GM18507 (cell line): ENCODE data around the gene ZDHHC1.
"Not testable (repeated sequence)": the region's sequence is repeated elsewhere in the genome, so short reads cannot be mapped to it uniquely, and the experiment has no call there.

Source experiments
- DNase-seq: peaks from one replicate; pipeline ENCODE4 v3.0.0; 2011; ENCODE audit warnings: low read depth; ENCODE audit not compliant: insufficient read length; ENCODE audit errors: extremely low spot score
- FAIRE-seq: peaks from 2 replicates; lab custom pipeline; 2011; peaks lifted over from hg19 to GRCh38; lab: Jason Lieb, UNC

ZDHHC1 gene

GRCh38 chr16:67415421-67415820 is 856 bp downstream of the ZDHHC1 start:
- not testable (repeated sequence) for DNase-seq, FAIRE-seq

DNA sequence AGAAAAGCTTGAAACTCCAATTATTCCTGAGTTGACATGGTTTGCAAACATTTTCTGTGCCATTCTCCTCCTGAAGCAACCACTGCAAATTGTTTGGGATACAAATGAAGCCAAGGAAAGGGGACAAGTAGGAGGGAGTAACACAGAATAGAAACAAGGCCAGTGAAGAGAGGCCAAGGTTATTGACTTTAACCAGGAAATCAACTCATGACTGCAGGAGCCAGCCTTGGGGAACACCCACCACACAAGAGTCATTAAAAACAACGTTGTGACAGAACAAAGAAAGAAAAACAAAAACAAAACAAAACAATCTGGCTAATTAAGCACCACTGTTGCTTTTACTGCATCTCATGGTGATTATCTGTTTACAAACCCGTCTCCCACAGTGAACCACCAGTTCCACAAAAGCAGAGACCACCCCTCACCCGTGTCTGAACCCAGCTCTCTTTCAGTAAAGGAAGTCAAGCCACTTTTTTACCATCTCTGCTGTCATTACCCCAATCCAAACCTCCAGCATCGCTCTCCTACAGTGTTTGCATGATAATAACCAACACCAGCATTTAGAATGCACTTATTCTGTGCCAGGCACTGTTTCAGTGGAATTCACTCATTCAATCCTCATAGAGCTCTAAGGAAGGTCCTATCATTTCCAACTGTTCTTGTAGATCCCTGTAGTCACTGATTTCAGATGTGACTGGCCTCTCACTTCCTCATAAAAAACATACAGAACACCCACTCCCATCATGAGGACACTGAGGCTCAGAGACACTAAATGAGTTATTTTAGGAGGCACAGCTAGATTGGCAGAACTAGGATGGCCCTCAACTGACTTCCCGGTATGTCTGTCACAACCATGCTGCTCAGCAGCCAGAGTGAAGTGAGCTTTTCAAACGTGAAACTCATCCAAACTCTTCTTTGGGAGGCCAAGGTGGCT is 2.0 kb downstream of the ZDHHC1 start:
- FAIRE-seq = no peak
- DNase-seq = no peak

DNA sequence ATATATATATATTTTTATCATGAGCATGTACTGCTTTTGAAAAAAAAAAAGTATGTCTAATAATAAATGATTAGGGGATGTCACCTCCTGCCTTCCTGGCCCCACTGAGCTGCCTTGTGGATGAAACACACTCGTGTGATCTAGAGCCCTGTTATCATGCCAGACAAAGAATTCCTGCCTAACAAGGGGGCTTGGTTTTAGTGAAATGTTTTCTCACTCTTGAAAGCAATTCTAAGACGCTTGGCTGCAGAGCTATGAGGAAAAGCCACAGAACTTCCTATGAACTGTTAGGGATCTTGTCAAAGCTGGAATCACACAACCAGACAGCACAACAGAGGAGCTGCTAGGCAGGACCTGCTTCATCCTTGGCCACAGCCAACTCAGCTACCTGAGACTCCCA is 4.0 kb downstream of the ZDHHC1 start:
- FAIRE-seq (no peak), DNase-seq (no peak)

- FAIRE-seq = no peak
Measured at GRCh38 chr16:67411339-67411738, 4.9 kb downstream of the ZDHHC1 start.

DNA sequence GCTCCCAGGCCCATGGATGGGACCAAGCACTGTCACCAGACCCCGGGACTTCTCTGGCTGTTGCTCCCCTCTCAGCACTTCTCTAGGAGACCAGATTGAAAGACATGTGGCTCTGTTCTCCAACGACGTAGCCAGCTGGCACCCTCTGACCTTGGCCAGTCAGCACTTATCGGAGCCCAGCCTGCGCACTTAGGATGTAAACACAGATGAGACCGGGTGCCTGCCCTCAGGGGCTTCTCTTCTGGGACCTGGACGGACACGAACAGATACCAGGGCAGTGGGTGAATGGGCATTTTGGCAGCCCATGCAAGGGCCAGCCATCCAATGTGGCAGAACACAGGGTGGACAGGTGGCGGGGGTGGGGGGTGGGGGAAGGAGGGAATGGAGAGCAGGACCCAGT is 6.6 kb downstream of the ZDHHC1 start:
- no peak for FAIRE-seq
- DNase-seq = no peak

More at GRCh38 chr16:67411339-67411738, 4.9 kb downstream of the ZDHHC1 start:
- no peak for DNase-seq

GRCh38 chr16:67407788-67408452 is 8.4 kb downstream of the ZDHHC1 start:
- DNase-seq = no peak
- no peak for FAIRE-seq

- no peak for DNase-seq
Measured at GRCh38 chr16:67407176-67407787, 9.0 kb downstream of the ZDHHC1 start.

GRCh38 chr16:67406111-67406971 is 9.9 kb downstream of the ZDHHC1 start:
- FAIRE-seq = no peak
- DNase-seq = no peak

More at GRCh38 chr16:67407176-67407787, 9.0 kb downstream of the ZDHHC1 start:
- FAIRE-seq = no peak

DNA sequence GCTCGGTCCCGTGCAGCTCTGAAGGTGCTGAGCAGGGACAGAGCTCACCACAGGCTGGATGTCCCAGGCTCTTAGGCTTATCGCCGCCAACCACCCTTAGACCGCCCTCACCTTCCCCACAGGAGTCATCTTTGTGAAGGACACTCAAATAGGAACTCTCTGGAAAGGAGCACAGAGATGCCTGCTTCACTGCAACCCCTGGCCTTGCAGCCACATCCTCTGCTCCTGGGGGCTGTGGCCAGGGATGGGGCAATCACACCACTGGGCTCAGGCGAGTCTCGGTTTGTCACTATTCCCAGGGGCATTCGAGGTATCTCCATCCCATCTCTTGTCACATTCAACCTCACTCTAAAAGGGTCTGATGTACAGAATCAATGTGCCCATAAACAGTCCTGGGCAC is 10.9 kb downstream of the ZDHHC1 start:
- FAIRE-seq (no peak), DNase-seq (no peak)

DNA sequence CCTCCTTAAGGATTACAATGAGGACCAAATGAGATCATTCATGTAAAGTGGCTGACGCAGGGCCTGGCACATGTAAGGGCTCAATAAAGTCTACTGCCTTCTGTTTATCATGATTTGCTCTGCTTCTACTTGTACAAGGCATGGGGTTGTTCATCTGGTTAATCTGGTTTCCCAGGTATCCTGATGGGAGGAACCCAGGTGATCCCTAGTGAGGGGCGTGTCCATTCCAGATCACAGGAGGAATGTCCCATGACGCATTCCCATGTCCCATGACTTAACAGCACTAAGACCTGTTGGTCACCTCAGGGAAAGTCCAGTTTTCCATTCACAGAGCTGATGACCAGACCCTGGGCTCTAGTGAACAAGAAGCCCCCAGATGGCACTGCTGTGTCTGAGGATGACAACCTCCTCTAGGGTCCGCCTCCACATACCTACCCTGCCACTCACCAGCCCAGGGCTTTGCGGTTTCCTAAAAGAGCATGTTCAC is 11.5 kb downstream of the ZDHHC1 start:
- DNase-seq = no peak
- FAIRE-seq = no peak

GRCh38 chr16:67403976-67404555 is 12.2 kb downstream of the ZDHHC1 start:
- no peak for DNase-seq
- no peak for FAIRE-seq

- DNase-seq (no peak), FAIRE-seq (no peak)
Measured at GRCh38 chr16:67400901-67401300, 15.4 kb downstream of the ZDHHC1 start.

DNA sequence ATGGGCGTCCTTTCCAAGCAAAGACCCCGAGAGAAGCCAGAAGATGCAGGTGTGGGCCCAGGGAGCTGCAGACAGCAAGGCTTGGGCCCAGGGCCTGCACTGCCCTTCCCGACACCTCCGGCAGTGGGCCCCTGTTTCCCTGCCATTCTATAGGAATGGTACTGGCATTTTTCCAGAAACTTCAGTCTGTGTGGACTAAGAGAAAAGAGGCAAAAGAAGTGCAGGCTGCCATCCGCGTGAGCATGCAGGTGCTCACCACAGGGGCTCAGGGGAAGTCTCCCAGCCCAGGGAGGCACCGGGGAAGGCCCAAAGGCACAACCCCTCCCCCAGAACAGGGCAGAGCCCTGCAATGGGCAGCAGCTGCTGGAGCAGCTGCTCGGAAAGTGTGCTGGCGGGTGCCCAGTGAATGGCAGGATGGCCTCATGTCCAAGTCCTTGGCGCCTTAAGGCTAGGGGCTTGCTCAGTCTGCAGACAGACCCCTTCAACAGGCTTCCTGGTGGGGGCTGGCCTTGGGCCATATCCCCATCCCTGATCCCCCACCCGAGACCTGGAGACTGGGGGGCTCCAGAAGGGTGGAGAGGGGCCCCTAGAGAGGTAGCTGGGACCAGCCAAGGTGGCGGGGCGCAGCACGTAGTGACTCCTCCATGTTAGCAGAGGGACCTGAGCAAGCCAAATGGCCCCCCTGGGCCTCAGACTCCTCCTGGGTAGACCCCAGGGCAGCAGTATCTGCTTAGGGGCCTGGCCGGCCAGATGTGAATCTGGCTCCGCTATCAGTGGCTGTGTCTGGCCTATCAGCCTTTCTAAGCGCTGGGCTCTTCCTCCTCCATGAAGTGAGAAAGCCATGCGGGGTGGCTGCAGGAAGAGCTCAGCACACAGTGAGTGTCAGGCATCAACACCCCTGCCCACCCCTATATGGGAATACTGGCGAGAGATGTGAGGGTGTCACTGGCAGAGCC is 16.2 kb downstream of the ZDHHC1 start:
- DNase-seq (no peak), FAIRE-seq (no peak)

- DNase-seq (peak; percentile 58), FAIRE-seq (no peak)
Measured at GRCh38 chr16:67399218-67399733, 17.0 kb downstream of the ZDHHC1 start.

- no peak for DNase-seq
- no peak for FAIRE-seq
Measured at GRCh38 chr16:67398546-67399217, 17.6 kb downstream of the ZDHHC1 start.

DNA sequence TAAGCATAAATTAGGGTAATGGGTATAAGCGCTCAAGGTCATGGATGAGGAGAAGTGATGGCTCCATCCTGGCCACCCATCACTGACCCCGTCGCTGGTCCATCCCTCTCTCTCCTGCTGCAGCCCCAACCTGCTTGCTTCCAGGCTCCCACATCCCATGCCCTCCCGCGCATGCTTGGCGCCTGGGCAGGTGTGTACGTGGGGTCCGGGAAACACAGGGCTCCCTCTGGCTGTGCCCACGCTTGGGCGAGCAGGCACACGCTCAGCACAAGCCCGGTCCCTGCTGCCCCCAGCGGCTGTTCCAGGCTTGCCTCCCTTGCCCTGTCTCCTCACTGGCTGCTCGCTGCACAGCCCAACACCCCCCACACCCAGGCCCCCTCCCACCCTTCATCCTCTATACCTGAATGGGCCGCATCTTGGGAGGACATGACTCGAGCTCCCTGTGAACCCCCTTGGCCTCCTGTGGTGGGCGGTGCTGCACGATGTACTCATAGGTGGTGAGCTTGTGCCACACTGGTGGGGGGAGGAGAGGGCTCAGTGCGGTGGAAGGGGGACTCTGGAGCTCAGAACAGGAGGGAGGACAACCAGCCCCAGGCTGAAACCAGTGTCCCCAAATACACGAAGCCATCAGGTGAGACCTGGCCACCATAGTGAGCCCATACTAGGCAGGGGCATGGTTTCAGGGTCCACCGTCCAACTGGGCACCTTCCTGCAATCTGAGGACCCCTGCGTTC is 18.3 kb downstream of the ZDHHC1 start:
- no peak for FAIRE-seq
- no peak for DNase-seq
